ENCODE results near the gene CCDC149.

Gene CCDC149

DNA sequence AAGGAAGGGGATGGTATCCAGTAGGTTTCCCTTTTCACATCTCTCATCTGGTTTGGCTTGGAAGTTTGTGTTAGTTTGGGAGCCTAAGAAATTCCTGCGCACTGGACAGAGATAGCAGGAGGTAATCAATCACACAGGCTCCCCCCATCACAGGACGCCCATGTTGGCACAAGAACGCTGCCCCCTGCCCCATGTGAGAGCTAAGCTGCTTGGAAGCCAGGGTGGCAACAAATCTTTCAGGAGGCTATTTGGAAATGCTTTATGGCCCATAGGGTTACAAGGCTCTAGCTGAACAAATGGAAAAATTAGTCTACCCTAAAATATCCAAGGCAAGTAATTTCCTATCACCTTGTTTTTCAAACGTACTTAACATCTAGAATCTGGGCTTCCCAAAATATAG is 63.5 kb downstream of the CCDC149 start:
- ChIA-PET POLR2A (no interaction called here), CTCF (no interaction called here)
- DNase-seq (ENCODE audit: extremely low spot score), result no peak
- no peak for TF ChIP-seq CTCF (IDR thresholded peaks at IDR 0.05; ENCODE audit: control extremely low read depth, extremely low read depth, low read depth, missing control alignments)

GRCh38 chr4:24846716-24847115 is 66.1 kb downstream of the CCDC149 start:
- ChIA-PET POLR2A (no interaction called here), CTCF (interaction anchor here (1.2 to 1.3 kb wide), 2 partner anchors 10 to 38 kb away, joined by 3 to 6 read pairs; no protein-coding TSS in a partner anchor)
- DNase-seq (ENCODE audit: extremely low spot score), result no peak
- no peak for TF ChIP-seq CTCF (IDR thresholded peaks at IDR 0.05; ENCODE audit: control extremely low read depth, extremely low read depth, low read depth, missing control alignments)

DNA sequence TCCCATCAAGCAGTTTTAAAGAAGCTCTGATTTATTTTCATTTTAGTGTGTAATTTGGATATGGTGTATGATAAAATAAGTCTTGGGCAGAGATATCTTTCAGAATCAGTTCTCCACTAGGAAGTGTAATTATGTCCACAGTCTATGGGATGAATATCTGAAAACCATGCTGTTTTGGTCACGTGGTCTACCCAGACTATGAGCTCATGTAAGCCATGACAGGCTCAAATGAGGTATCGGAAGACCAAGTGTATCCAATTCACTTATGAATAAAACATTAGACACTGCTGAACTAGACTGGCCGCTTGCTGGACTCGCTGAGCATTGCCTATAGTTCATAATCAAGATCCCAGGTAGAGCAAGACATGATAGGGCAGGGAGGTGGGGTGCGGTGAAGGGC is 66.9 kb downstream of the CCDC149 start:
- POLR2A ChIA-PET, result no interaction called here

DNA sequence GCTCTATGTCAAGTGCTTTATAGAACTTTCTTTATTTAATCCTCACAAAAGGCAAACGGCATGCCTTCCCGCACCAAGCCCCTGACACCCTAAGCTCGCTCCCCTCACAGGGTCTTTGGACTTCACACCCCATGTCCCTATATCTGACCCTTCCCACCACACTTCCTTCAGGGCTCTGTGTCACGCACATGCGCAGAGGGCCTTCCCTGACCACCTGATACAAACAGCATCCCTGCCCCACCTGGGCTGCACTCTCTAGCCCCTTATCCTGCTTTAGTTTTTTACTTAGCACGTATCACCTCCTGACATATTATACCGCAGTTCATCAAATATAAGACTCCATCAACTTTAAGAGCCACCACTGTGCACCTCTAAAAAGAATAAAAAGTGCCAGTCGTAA is 67.7 kb downstream of the CCDC149 start:
- POLR2A ChIA-PET, result no interaction called here
- no peak for DNase-seq (ENCODE audit: extremely low spot score)
- TF ChIP-seq CTCF (IDR thresholded peaks at IDR 0.05; ENCODE audit: control extremely low read depth, extremely low read depth, low read depth, missing control alignments), result no peak
- CTCF ChIA-PET, result interaction anchor here (1.3 to 1.7 kb wide), 2 partner anchors 9 to 13 kb away, joined by 3 to 5 read pairs; no protein-coding TSS in a partner anchor

More for the DNA sequence above, 66.9 kb downstream of the CCDC149 start:
- DNase-seq (ENCODE audit: extremely low spot score), result no peak
- no peak for TF ChIP-seq CTCF (IDR thresholded peaks at IDR 0.05; ENCODE audit: control extremely low read depth, extremely low read depth, low read depth, missing control alignments)
- CTCF ChIA-PET, result interaction anchor here (1.2 to 1.7 kb wide), 4 partner anchors 9 to 38 kb away, joined by 3 to 6 read pairs (median 4); no protein-coding TSS in a partner anchor

DNA sequence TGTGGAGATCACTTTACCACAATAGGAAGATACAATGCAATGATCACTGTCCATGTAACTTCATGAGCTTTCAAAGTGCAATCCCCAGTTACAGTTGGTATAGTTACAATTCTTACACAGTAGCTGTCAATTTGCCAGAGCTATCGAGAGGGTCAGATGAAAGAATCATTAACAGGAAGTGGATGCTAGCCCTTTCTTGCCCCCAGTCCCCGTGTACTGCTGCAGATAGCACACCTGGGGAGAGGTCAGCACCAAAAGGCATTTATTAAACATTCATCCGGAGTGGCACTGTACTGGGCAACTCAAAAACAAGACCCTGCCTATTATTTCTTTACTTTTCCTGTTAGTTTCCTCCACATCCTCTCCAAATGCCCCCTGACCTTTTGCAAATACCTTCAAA is 69.7 kb downstream of the CCDC149 start:
- POLR2A ChIA-PET, result no interaction called here
- DNase-seq (ENCODE audit: extremely low spot score), result no peak
- CTCF ChIA-PET, result interaction anchor here (2.4 kb wide), 1 partner anchor 11 kb away, joined by 5 read pairs; no protein-coding TSS in a partner anchor
- no peak for TF ChIP-seq CTCF (IDR thresholded peaks at IDR 0.05; ENCODE audit: control extremely low read depth, extremely low read depth, low read depth, missing control alignments)

DNA sequence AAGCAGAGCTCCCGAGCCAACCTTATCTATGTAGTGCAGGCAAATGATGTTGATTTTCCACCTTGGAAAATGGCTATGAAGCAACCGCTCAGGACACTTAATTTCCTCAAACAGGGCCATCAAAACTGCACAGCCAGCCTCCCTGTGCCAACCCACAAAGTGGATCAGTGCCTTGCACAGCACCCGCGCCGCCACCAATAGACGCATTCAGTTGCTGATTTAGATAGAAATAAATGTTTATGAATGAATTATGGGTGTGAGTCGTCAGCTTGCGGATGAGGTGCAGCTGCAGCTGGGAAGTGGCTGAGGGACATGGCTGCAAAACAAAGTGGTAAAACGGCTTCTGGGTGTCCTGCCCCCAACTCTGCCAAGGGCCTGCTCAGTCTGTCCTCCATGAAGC is 70.5 kb downstream of the CCDC149 start:
- no peak for DNase-seq (ENCODE audit: extremely low spot score)
- no peak for TF ChIP-seq CTCF (IDR thresholded peaks at IDR 0.05; ENCODE audit: control extremely low read depth, extremely low read depth, low read depth, missing control alignments)
- CTCF ChIA-PET, result interaction anchor here (2.4 kb wide), 1 partner anchor 11 kb away, joined by 5 read pairs; no protein-coding TSS in a partner anchor
- POLR2A ChIA-PET, result no interaction called here
